HEK293T (cell line): ENCODE data around the gene APOL3.
"Not testable (repeated sequence)": the region's sequence is repeated elsewhere in the genome, so short reads cannot be mapped to it uniquely, and the experiment has no call there.

Experiments
- CTCF ChIA-PET: fragments of 350-600 bp; formaldehyde crosslinking; extraction: SDS; loops from one replicate; lab custom pipeline; 2021; ENCODE audit warnings: antibody characterized with exemption, inconsistent platforms; lab: Yijun Ruan, JAX
- POLR2A ChIA-PET: fragments of 350-600 bp; formaldehyde crosslinking; extraction: SDS; loops from one replicate; lab custom pipeline; 2020; ENCODE audit warnings: antibody characterized with exemption, inconsistent platforms; lab: Yijun Ruan, JAX
- DNase-seq: peaks from one replicate; pipeline ENCODE4 v3.0.0; 2012; ENCODE audit warnings: mixed read lengths; ENCODE audit errors: extremely low spot score
- ARNT ChIP-seq: fragments of 450-650 bp; IDR thresholded peaks from 2 replicates; pipeline ENCODE4 v1.6.1; 2017; ENCODE audit warnings: mild to moderate bottlenecking
- BHLHE40 ChIP-seq: fragments of 450-650 bp; IDR thresholded peaks from 2 replicates; pipeline ENCODE4 v1.6.1; 2016; ENCODE audit warnings: mild to moderate bottlenecking, moderate library complexity, borderline replicate concordance
- CTBP1 ChIP-seq: fragments of 450-650 bp; IDR thresholded peaks from 2 replicates; pipeline ENCODE4 v1.6.1; 2016; ENCODE audit warnings: borderline replicate concordance
- ELF4 ChIP-seq: fragments of 450-650 bp; IDR thresholded peaks from 2 replicates; pipeline ENCODE4 v1.6.1; 2017; ENCODE audit warnings: antibody characterized with exemption
- FOXA1 ChIP-seq: fragments of 450-650 bp; IDR thresholded peaks from 2 replicates; pipeline ENCODE4 v1.6.1; 2016; ENCODE audit warnings: mild to moderate bottlenecking
- FOXK2 ChIP-seq: fragments of 450-650 bp; IDR thresholded peaks from 2 replicates; pipeline ENCODE4 v1.6.1; 2016; ENCODE audit warnings: mild to moderate bottlenecking
- FOXM1 ChIP-seq: fragments of 450-650 bp; IDR thresholded peaks from 2 replicates; pipeline ENCODE4 v1.6.1; 2017; ENCODE audit warnings: mild to moderate bottlenecking, borderline replicate concordance
- HDGF ChIP-seq: fragments of 450-650 bp; IDR thresholded peaks from 2 replicates; pipeline ENCODE4 v1.6.1; 2017; ENCODE audit warnings: antibody characterized with exemption, borderline replicate concordance
- L3MBTL2 ChIP-seq: fragments of 450-650 bp; conservative IDR thresholded peaks from 2 replicates; pipeline ENCODE4 v1.6.1; 2016; ENCODE audit warnings: mild to moderate bottlenecking
- LEF1 ChIP-seq: fragments of 450-650 bp; IDR thresholded peaks from 2 replicates; pipeline ENCODE4 v1.6.1; 2017; ENCODE audit warnings: mild to moderate bottlenecking, borderline replicate concordance
- NFRKB ChIP-seq: fragments of 450-650 bp; IDR thresholded peaks from 2 replicates; pipeline ENCODE4 v1.6.1; 2016; ENCODE audit warnings: mild to moderate bottlenecking, moderate library complexity
- SP1 ChIP-seq: fragments of 450-650 bp; IDR thresholded peaks from 2 replicates; pipeline ENCODE4 v1.6.1; 2017
- SUZ12 ChIP-seq: fragments of 450-650 bp; IDR thresholded peaks from 2 replicates; pipeline ENCODE4 v1.6.1; 2016; ENCODE audit warnings: mild to moderate bottlenecking
- TARDBP ChIP-seq: fragments of 450-650 bp; IDR thresholded peaks from 2 replicates; pipeline ENCODE4 v1.6.1; 2016
- ZNF384 ChIP-seq: fragments of 450-650 bp; IDR thresholded peaks from 2 replicates; pipeline ENCODE4 v1.6.1; 2016
- TF ChIP-seq, protein P1 (sequence below): fragments of 450-650 bp; IDR thresholded peaks from 2 replicates; pipeline ENCODE4 v1.6.1; 2016

Gene APOL3

GRCh38 chr22:36106910-36107309 is 53.6 kb downstream of the APOL3 start:
- DNase-seq, result no peak
- CTCF ChIA-PET, result no interaction called here
- POLR2A ChIA-PET, result no interaction called here
- TF ChIP-seq ELF4 (no peak), BHLHE40 (no peak), FOXM1 (no peak), LEF1 (no peak), FOXA1 (no peak), NFRKB (no peak), TARDBP (no peak), SP1 (no peak), SUZ12 (no peak), HDGF (no peak), FOXK2 (no peak), ZNF384 (no peak), CTBP1 (no peak), ARNT (no peak), L3MBTL2 (no peak)
- TF ChIP-seq, protein P1, sequence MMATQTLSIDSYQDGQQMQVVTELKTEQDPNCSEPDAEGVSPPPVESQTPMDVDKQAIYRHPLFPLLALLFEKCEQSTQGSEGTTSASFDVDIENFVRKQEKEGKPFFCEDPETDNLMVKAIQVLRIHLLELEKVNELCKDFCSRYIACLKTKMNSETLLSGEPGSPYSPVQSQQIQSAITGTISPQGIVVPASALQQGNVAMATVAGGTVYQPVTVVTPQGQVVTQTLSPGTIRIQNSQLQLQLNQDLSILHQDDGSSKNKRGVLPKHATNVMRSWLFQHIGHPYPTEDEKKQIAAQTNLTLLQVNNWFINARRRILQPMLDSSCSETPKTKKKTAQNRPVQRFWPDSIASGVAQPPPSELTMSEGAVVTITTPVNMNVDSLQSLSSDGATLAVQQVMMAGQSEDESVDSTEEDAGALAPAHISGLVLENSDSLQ, result no peak

DNA sequence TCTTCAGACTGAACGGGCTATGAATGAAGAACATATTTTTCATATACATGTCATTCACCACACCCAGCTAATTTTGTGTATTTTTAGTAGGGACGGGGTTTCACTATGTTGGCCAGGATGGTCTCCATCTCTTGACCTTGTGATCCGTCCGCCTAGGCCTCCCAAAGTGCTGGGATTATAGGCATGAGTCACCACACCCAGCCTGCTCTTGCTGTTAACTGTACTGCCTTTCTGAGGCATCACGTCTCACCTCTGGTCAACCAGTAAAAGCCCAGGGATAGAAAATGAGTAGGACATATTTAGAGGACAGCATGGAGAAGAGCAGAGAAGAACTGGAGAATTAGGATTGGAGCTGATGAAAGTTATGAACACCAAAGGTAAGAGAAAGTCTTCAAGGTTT is 55.6 kb downstream of the APOL3 start:
- DNase-seq, result no peak
- CTCF ChIA-PET, result interaction anchor here (0.5 to 1.5 kb wide), 3 partner anchors 39 to 675 kb away, joined by 3 to 5 read pairs (median 4); no protein-coding TSS in a partner anchor
- POLR2A ChIA-PET, result no interaction called here
- TF ChIP-seq NFRKB (no peak), FOXM1 (no peak), SUZ12 (no peak), ELF4 (no peak), L3MBTL2 (no peak), FOXK2 (no peak), FOXA1 (no peak)
- TF ChIP-seq, protein P1, result no peak

GRCh38 chr22:36104435-36104834 is 56.1 kb downstream of the APOL3 start:
- CTCF ChIA-PET, result no interaction called here
- TF ChIP-seq FOXA1, result no peak
- no peak for TF ChIP-seq HDGF
- TF ChIP-seq FOXK2, result no peak
- TF ChIP-seq SUZ12, result no peak
- TF ChIP-seq CTBP1, result no peak
- TF ChIP-seq, protein P1, result no peak
- TF ChIP-seq TARDBP, result no peak
- TF ChIP-seq LEF1, result no peak
- no peak for TF ChIP-seq BHLHE40
- no peak for TF ChIP-seq ZNF384
- no peak for DNase-seq
- POLR2A ChIA-PET, result no interaction called here

DNA sequence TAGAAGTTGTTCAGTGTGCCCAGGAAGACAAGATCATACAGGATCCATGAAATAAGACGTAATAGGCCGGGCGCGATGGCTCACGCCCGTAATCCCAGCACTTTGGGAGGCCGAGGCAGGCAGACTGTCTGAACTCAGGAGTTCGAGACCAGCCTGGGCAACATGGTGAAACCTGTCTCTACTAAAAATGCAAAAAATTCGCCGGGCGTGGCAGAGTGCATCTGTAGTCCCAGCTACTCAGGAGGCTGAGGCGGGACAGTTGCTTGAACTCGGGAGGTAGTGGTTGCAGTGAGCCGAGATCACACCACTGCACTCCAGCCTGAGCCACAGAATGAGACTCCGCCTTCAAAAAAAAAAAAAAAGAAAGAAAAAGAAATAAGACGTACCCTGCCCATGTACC is 56.7 kb downstream of the APOL3 start:
- POLR2A ChIA-PET, result no interaction called here
- CTCF ChIA-PET, result no interaction called here
- no peak for DNase-seq
- no peak for TF ChIP-seq FOXA1
- no peak for TF ChIP-seq NFRKB
- TF ChIP-seq SP1, result no peak
- TF ChIP-seq TARDBP, result no peak
- TF ChIP-seq BHLHE40, result no peak
- TF ChIP-seq SUZ12, result no peak
- TF ChIP-seq FOXK2, result no peak
- TF ChIP-seq FOXM1, result no peak
- TF ChIP-seq ELF4, result no peak

- no peak for TF ChIP-seq ELF4
- no peak for TF ChIP-seq SUZ12
- no peak for TF ChIP-seq BHLHE40
- TF ChIP-seq, protein P1, result no peak
- TF ChIP-seq FOXK2, result no peak
- no peak for TF ChIP-seq L3MBTL2
- TF ChIP-seq FOXM1, result no peak
- no peak for TF ChIP-seq TARDBP
- TF ChIP-seq LEF1, result no peak
- TF ChIP-seq ZNF384, result no peak
- no peak for TF ChIP-seq CTBP1
- no peak for TF ChIP-seq SP1
- no peak for TF ChIP-seq FOXA1
- ChIA-PET POLR2A (no interaction called here), CTCF (no interaction called here)
- DNase-seq, result no peak
Observed at GRCh38 chr22:36102995-36103394, 57.6 kb downstream of the APOL3 start.

- no peak for DNase-seq
- POLR2A ChIA-PET, result no interaction called here
- TF ChIP-seq FOXM1, result no peak
- no peak for TF ChIP-seq LEF1
- no peak for TF ChIP-seq ARNT
- no peak for TF ChIP-seq CTBP1
- no peak for TF ChIP-seq BHLHE40
- TF ChIP-seq HDGF, result no peak
- CTCF ChIA-PET, result interaction anchor here (0.7 to 1.1 kb wide), 2 partner anchors 36 to 185 kb away, joined by 4 to 5 read pairs; no protein-coding TSS in a partner anchor
Observed at GRCh38 chr22:36101756-36102155, 58.8 kb downstream of the APOL3 start.

- CTCF ChIA-PET, POLR2A ChIA-PET, DNase-seq: not testable (repeated sequence)
Observed at GRCh38 chr22:36100908-36101307, 59.6 kb downstream of the APOL3 start.
